IMR-90 (cell line): Measurements from ENCODE around the gene DOK3. TPM values are rescaled to one million over a fixed set of nuclear protein-coding genes. Genes with fewer than 3 reads are reported as not detected.

Experiments
- ATAC-seq: fragments of 200-7000 bp; cut with Tn5 transposase; 2 replicates; pipeline ENCODE4 v1.9.1; 2020; ENCODE audit warnings: low read depth, mild to moderate bottlenecking, moderate library complexity
- BruUV-seq: library from RNA; stranded (reverse); fragments of 400-500 nt; replicated peaks from 2 replicates; lab custom pipeline; 2021; lab: Mats Ljungman, UMichigan
- CTCF ChIA-PET: fragments of 300-600 bp; formaldehyde crosslinking; extraction: SDS; loops from one replicate; lab custom pipeline; 2021; ENCODE audit warnings: antibody characterized with exemption; lab: Yijun Ruan, JAX
- POLR2A ChIA-PET: fragments of 300-600 bp; sonication (Branson Sonifier 250); formaldehyde crosslinking; loops from one replicate; lab custom pipeline; 2022; ENCODE audit warnings: antibody characterized with exemption; ENCODE audit not compliant: unreplicated experiment; lab: Charles Lee
- DNase-seq: peaks from one replicate; pipeline ENCODE4 v3.0.0; 2013
- H2AFZ ChIP-seq: replicated peaks from 2 replicates; pipeline ENCODE3; 2013; ENCODE audit warnings: low read length, mild to moderate bottlenecking; ENCODE audit not compliant: poor library complexity
- H2AK5ac ChIP-seq: 2 replicates; pipeline ENCODE4 v1.6.1; 2013; ENCODE audit warnings: low read depth, low read length, inconsistent platforms
- H2AK9ac ChIP-seq: replicated peaks from 2 replicates; pipeline ENCODE3; 2013; ENCODE audit warnings: mild to moderate bottlenecking, low read depth, low read length, moderate library complexity; ENCODE audit not compliant: poor library complexity
- H2BK120ac ChIP-seq: 2 replicates; pipeline ENCODE4 v1.6.1; 2013; ENCODE audit warnings: low read depth, low read length, inconsistent platforms
- H2BK15ac ChIP-seq: 3 replicates; pipeline ENCODE4 v1.6.1; 2013; ENCODE audit warnings: low read depth, low read length, inconsistent platforms
- H2BK20ac ChIP-seq: 2 replicates; pipeline ENCODE4 v1.6.1; 2013; ENCODE audit warnings: low read depth, mild to moderate bottlenecking, inconsistent platforms, low read length, moderate library complexity
- H2BK5ac ChIP-seq: 2 replicates; pipeline ENCODE4 v1.6.1; 2013; ENCODE audit warnings: mild to moderate bottlenecking, low read depth, low read length, inconsistent platforms; ENCODE audit not compliant: poor library complexity, severe bottlenecking
- H3K14ac ChIP-seq: replicated peaks from 2 replicates; pipeline ENCODE4 v1.6.1; 2013; ENCODE audit warnings: low read depth, low read length, inconsistent platforms
- H3K18ac ChIP-seq: 2 replicates; pipeline ENCODE4 v1.6.1; 2013; ENCODE audit warnings: low read depth, low read length, control low read depth
- H3K23ac ChIP-seq: 2 replicates; pipeline ENCODE4 v1.6.1; 2013; ENCODE audit warnings: low read depth, low read length, inconsistent platforms
- H3K27ac ChIP-seq: 2 replicates; pipeline ENCODE4 v1.5.1; 2013; ENCODE audit warnings: mild to moderate bottlenecking, control low read depth, low read length; ENCODE audit not compliant: insufficient read depth
- H3K27me3 ChIP-seq: 2 replicates; pipeline ENCODE4 v1.6.1; 2013; ENCODE audit warnings: low read length; ENCODE audit not compliant: control insufficient read depth, insufficient read depth
- H3K36me3 ChIP-seq: 2 replicates; pipeline ENCODE4 v1.6.1; 2013; ENCODE audit warnings: low read length, mixed read lengths; ENCODE audit not compliant: control insufficient read depth, insufficient read depth
- H3K4ac ChIP-seq: 2 replicates; pipeline ENCODE4 v1.6.1; 2013; ENCODE audit warnings: low read depth, low read length, inconsistent platforms
- H3K4me1 ChIP-seq: 2 replicates; pipeline ENCODE4 v1.6.1; 2013; ENCODE audit warnings: low read length, mixed read lengths; ENCODE audit not compliant: control insufficient read depth, insufficient read depth
- H3K4me2 ChIP-seq: 2 replicates; pipeline ENCODE4 v1.6.1; 2013; ENCODE audit warnings: low read depth, mild to moderate bottlenecking, control low read depth, low read length, moderate library complexity
- H3K4me3 ChIP-seq: 2 replicates; pipeline ENCODE4 v1.5.1; 2013; ENCODE audit warnings: low read depth, mild to moderate bottlenecking, control low read depth, low read length, moderate library complexity; ENCODE audit not compliant: insufficient read depth
- H3K56ac ChIP-seq: 2 replicates; pipeline ENCODE4 v1.6.1; 2013; ENCODE audit warnings: low read length, inconsistent platforms; ENCODE audit not compliant: insufficient read depth; ENCODE audit errors: extremely low read depth
- H3K79me1 ChIP-seq, 2 experiments: 2 replicates each; pipeline ENCODE4 v1.6.1; 2013; ENCODE audit warnings: low read length in 2 of 2, inconsistent platforms in 1 of 2, low read depth in 1 of 2
- H3K9ac ChIP-seq: 2 replicates; pipeline ENCODE4 v1.6.1; 2013; ENCODE audit warnings: low read depth, low read length, control low read depth
- H3K9me1 ChIP-seq: 2 replicates; pipeline ENCODE4 v1.6.1; 2013; ENCODE audit warnings: low read length, inconsistent platforms; ENCODE audit not compliant: insufficient read depth
- H3K9me3 ChIP-seq: 2 replicates; pipeline ENCODE4 v1.6.1; 2013; ENCODE audit warnings: low read length; ENCODE audit not compliant: control insufficient read depth, insufficient read depth
- H4K20me1 ChIP-seq: 2 replicates; pipeline ENCODE4 v1.6.1; 2013; ENCODE audit warnings: low read length, inconsistent platforms; ENCODE audit not compliant: insufficient read depth
- H4K5ac ChIP-seq: 2 replicates; pipeline ENCODE4 v1.6.1; 2013; ENCODE audit warnings: mild to moderate bottlenecking, low read depth, low read length, control low read depth
- H4K8ac ChIP-seq, 2 experiments: 2 replicates each; pipeline ENCODE4 v1.6.1; 2013; ENCODE audit warnings: low read depth in 2 of 2, low read length in 2 of 2, control low read depth in 1 of 2, inconsistent platforms in 1 of 2
- H4K91ac ChIP-seq: 2 replicates; pipeline ENCODE4 v1.6.1; 2013; ENCODE audit warnings: low read depth, low read length, inconsistent platforms; ENCODE audit not compliant: insufficient read depth
- CEBPB ChIP-seq: IDR thresholded peaks from 2 replicates; pipeline ENCODE4 v1.6.1; 2012; ENCODE audit warnings: low read depth, low read length, improper control_type of control experiment
- FOS ChIP-seq: fragments of 150-350 bp; IDR thresholded peaks from 2 replicates; pipeline ENCODE4 v1.6.1; 2016; ENCODE audit warnings: low read depth, low read length
- MXI1 ChIP-seq: IDR thresholded peaks from 2 replicates; pipeline ENCODE4 v1.6.1; 2012; ENCODE audit warnings: low read depth, mild to moderate bottlenecking, low read length, moderate library complexity, borderline replicate concordance
- POLR2A ChIP-seq: IDR thresholded peaks from 2 replicates; pipeline ENCODE4 v1.6.1; 2012; ENCODE audit warnings: mild to moderate bottlenecking, low read depth, low read length
- WGBS, 2 experiments: methylation state at CpG; one replicate each; pipeline versions ENCODE4 v1.1.5 to v1.1.7; 2013; ENCODE audit warnings: missing lambda C conversion rate in 2 of 2; ENCODE audit not compliant: insufficient read length in 1 of 2; ENCODE audit errors: extremely low coverage in 2 of 2; 5-methylcytosine and 5-hydroxymethylcytosine counted together
- dilution Hi-C: fragments of 300-500 bp; cut with HindIII; formaldehyde crosslinking; loops from one replicate; pipeline ENCODE4 v1.14.3; 2018; ENCODE audit warnings: low sequenced_read_pairs; ENCODE audit not compliant: unreplicated experiment
- in situ Hi-C: fragments of 300-500 bp; cut with MboI; formaldehyde crosslinking; loops from 3 replicates; pipeline ENCODE4 v1.14.3; 2019; ENCODE audit warnings: low sequenced_read_pairs, inconsistent platforms, mixed read lengths
- intact Hi-C: fragments of 100-400 bp; cut with micrococcal nuclease; formaldehyde crosslinking; loops from 2 replicates; pipeline ENCODE4 v1.10.0; 2022
- polyA plus RNA-seq, 3 experiments: library from polyadenylated mRNA; depleted of rRNA; stranded (reverse); fragments of >200 nt; gene quantifications; 2 replicates each; pipeline ENCODE4 v1.2.3, GENCODE V29; 2012; ENCODE audit warnings: low replicate concordance in 1 of 3
- total RNA-seq: library from RNA; depleted of rRNA; stranded (reverse); fragments of >200 nt; gene quantifications from 2 replicates; pipeline ENCODE4 v1.2.3, GENCODE V29; 2012
- TF ChIP-seq, protein P1 (sequence below): conservative IDR thresholded peaks from 2 replicates; pipeline ENCODE4 v1.5.1; 2012; ENCODE audit warnings: mild to moderate bottlenecking, low read depth, low read length, improper control_type of control experiment

The DOK3 gene
- total and polyA plus RNA-seq, 2 of the 4 experiments (the other 2 are of a cell fraction): 0.54 to 3.9 TPM

DNA sequence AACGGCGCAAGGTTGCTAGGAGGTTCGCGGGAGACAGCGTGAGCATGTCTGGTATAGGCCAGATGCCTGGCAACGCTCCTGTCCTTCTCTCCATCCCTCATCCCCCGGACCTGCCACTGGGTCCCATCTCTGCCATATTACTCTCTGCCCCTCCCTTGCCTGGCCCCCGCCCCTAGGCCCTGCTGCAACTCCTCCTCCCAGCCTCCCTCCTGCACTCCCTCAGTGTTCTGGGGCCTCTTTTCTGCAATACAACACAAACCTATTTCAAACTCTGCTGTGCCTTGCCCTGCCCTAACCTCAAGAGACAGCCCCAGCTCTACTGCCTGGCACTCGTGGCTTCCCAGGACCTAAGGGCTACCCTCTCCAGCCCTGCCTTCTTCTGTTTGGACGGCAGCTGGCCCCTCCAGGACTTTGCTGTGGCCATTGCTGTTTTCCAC, 27.2 kb downstream of the DOK3 start:
- Histone ChIP-seq H3K23ac (no peak overlapping the region), H3K4me2 (no peak overlapping the region), H3K4me3 (no peak overlapping the region), H4K20me1 (peaks cover 88% of the 10 kb centered on the region), H2BK20ac (no peak overlapping the region), H2BK120ac (no peak overlapping the region), H4K5ac (no peak overlapping the region), H3K79me1 (peaks cover 31 to 58% of the 10 kb centered on the region in 2 experiments), H3K4me1 (peaks cover 20% of the 10 kb centered on the region), H2AK9ac (no peak overlapping the region), H3K9ac (no peak overlapping the region), H4K91ac (no peak overlapping the region), H3K27me3 (no peaks in the 10 kb centered on the region), H3K14ac (no peak overlapping the region), H4K8ac (no peak overlapping the region), H3K9me3 (no peaks in the 10 kb centered on the region), H2BK5ac (no peak overlapping the region), H2BK15ac (no peak overlapping the region), H3K9me1 (peaks cover 21% of the 10 kb centered on the region; the same call in 1 of the 2 replicates), H2AFZ (no peak overlapping the region), H3K27ac (no peak overlapping the region), H2AK5ac (no peak overlapping the region), H3K36me3 (peaks cover 66% of the 10 kb centered on the region), H3K4ac (no peak overlapping the region), H3K18ac (no peak overlapping the region), H3K56ac (no peak overlapping the region)
- dilution Hi-C loops (no loop called here), intact Hi-C loops (no loop called here), in situ Hi-C loops (no loop called here)
- WGBS, 2 experiments: 85% methylated on average over 3 of the region's 10 CpGs; no CpG with 5 or more reads in 1 of the 2 experiments
- CTCF ChIA-PET: no interaction called here
- no peak for ATAC-seq
- TF ChIP-seq, protein P1, sequence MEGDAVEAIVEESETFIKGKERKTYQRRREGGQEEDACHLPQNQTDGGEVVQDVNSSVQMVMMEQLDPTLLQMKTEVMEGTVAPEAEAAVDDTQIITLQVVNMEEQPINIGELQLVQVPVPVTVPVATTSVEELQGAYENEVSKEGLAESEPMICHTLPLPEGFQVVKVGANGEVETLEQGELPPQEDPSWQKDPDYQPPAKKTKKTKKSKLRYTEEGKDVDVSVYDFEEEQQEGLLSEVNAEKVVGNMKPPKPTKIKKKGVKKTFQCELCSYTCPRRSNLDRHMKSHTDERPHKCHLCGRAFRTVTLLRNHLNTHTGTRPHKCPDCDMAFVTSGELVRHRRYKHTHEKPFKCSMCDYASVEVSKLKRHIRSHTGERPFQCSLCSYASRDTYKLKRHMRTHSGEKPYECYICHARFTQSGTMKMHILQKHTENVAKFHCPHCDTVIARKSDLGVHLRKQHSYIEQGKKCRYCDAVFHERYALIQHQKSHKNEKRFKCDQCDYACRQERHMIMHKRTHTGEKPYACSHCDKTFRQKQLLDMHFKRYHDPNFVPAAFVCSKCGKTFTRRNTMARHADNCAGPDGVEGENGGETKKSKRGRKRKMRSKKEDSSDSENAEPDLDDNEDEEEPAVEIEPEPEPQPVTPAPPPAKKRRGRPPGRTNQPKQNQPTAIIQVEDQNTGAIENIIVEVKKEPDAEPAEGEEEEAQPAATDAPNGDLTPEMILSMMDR: no peak
- no peak for TF ChIP-seq FOS
- TF ChIP-seq MXI1: no peak
- TF ChIP-seq POLR2A: 0 out of 2 replicates have a peak, but pooled peaks have one; percentile 41
- no peak for TF ChIP-seq CEBPB
- POLR2A ChIA-PET: no interaction called here
- no TSS peak for BruUV-seq
- DNase-seq: no peak
